Measurements from ENCODE around the gene DMWD. TPM values are rescaled to one million over a fixed set of nuclear protein-coding genes. Genes with fewer than 3 reads are reported as not detected.

Gene DMWD
- total RNA-seq, 1 experiment from 2014 or later, result 86.7 TPM

DNA sequence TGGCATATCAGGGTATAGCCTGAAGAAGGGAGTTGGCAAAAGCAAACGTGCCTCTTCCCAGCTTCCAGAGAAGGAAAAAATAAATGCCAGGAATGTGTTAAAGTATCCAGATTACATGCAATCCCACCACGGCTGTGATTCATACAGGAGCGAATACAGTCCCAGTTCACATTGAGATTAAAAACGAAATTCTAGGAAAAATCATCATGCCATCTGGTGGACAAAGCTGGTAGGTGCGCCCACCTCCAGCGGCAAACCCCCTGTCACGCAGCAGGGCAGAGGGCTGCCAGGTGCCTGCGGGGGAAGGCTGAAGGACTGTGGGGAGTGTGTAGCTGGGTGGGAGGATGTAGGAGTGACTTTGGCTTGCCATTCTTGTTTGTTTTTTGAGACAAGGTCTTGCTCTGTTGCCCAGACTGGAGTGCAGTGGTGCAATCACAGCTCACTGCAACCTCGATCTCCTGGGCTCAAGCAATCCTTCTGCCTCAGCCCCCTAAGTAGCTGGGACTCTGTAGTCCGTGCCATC, 6.4 kb upstream of the DMWD start:
- intact Hi-C loops (cut with micrococcal nuclease; ENCODE audit: unreplicated experiment), result no loop called here
- TF ChIP-seq, protein P1, sequence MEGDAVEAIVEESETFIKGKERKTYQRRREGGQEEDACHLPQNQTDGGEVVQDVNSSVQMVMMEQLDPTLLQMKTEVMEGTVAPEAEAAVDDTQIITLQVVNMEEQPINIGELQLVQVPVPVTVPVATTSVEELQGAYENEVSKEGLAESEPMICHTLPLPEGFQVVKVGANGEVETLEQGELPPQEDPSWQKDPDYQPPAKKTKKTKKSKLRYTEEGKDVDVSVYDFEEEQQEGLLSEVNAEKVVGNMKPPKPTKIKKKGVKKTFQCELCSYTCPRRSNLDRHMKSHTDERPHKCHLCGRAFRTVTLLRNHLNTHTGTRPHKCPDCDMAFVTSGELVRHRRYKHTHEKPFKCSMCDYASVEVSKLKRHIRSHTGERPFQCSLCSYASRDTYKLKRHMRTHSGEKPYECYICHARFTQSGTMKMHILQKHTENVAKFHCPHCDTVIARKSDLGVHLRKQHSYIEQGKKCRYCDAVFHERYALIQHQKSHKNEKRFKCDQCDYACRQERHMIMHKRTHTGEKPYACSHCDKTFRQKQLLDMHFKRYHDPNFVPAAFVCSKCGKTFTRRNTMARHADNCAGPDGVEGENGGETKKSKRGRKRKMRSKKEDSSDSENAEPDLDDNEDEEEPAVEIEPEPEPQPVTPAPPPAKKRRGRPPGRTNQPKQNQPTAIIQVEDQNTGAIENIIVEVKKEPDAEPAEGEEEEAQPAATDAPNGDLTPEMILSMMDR (conservative IDR thresholded peaks at IDR 0.05; ENCODE audit: low read depth, low read length), result peak; percentile 83
- TF ChIP-seq EZH2 (IDR thresholded peaks at IDR 0.05; ENCODE audit: borderline replicate concordance, low read depth, low read length, poor library complexity, severe bottlenecking), result no peak
- H3K9me3 ChIP-seq (ENCODE audit: low read depth, low read length, poor library complexity, severe bottlenecking), result no peaks in the 10 kb centered on the region
- no TSS peak for BruUV-seq (replicated peaks)
- CTCF ChIA-PET, result interaction anchor here (0.6 to 1.8 kb wide), 4 partner anchors 11 to 242 kb away, joined by 3 to 17 read pairs (median 8); partner anchors contain the start of gene SIX5
- peak; percentile 75 for DNase-seq (ENCODE audit: low spot score)
- H3K27me3 ChIP-seq (replicated peaks; ENCODE audit: insufficient read depth, low read depth, low read length, poor library complexity), result no peaks in the 10 kb centered on the region
- H3K27ac ChIP-seq (ENCODE audit: low read depth, low read length, poor library complexity, severe bottlenecking), result no peak overlapping the region
- H3K4me1 ChIP-seq (ENCODE audit: insufficient read depth, low read length, poor library complexity, severe bottlenecking), result peaks cover 4% of the 10 kb centered on the region
- H3K36me3 ChIP-seq (ENCODE audit: insufficient read depth, low read length, poor library complexity, severe bottlenecking), result no peaks in the 10 kb centered on the region
- H3K4me3 ChIP-seq (ENCODE audit: low read depth, low read length, poor library complexity, severe bottlenecking), result no peak overlapping the region
- POLR2A ChIA-PET (ENCODE audit: low non-redundant PET), result interaction anchor here (0.7 kb wide), 2 partner anchors 12 to 122 kb away, joined by 4 to 5 read pairs; no protein-coding TSS in a partner anchor

DNA sequence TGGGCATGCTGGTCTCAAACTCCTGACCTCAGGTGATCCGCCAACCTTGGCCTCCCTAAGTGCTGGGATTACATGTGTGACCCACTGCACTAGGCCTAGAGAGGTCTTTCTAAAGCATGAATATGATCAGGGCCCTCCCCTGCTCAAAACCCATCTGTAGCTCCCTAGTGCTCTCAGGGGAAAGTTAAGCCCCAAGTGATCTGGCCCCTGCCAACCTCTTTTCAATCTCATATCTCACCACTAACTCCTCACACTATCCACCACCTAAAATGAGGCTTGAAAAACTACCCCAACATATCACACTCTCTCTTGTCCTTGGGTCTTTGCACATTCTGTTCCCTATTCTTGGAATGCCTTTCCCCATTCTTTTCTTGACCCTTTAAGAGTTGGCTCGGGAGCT, 2.0 kb upstream of the DMWD start:
- Histone ChIP-seq H3K4me3 (ENCODE audit: low read depth, low read length, poor library complexity, severe bottlenecking) (no peak overlapping the region), H3K4me1 (ENCODE audit: insufficient read depth, low read length, poor library complexity, severe bottlenecking) (peaks cover 6% of the 10 kb centered on the region), H3K36me3 (ENCODE audit: insufficient read depth, low read length, poor library complexity, severe bottlenecking) (peaks cover 10% of the 10 kb centered on the region), H3K27ac (ENCODE audit: low read depth, low read length, poor library complexity, severe bottlenecking) (no peak overlapping the region), H3K9me3 (ENCODE audit: low read depth, low read length, poor library complexity, severe bottlenecking) (no peaks in the 10 kb centered on the region), H3K27me3 (replicated peaks; ENCODE audit: insufficient read depth, low read depth, low read length, poor library complexity) (no peaks in the 10 kb centered on the region)
- ChIA-PET CTCF (no interaction called here), POLR2A (ENCODE audit: low non-redundant PET) (no interaction called here)
- TF ChIP-seq, protein P1 (conservative IDR thresholded peaks at IDR 0.05; ENCODE audit: low read depth, low read length), result no peak
- no peak for TF ChIP-seq EZH2 (IDR thresholded peaks at IDR 0.05; ENCODE audit: borderline replicate concordance, low read depth, low read length, poor library complexity, severe bottlenecking)
- BruUV-seq (replicated peaks), result no TSS peak
- intact Hi-C loops (cut with micrococcal nuclease; ENCODE audit: unreplicated experiment), result no loop called here
- no peak for DNase-seq (ENCODE audit: low spot score)

DNA sequence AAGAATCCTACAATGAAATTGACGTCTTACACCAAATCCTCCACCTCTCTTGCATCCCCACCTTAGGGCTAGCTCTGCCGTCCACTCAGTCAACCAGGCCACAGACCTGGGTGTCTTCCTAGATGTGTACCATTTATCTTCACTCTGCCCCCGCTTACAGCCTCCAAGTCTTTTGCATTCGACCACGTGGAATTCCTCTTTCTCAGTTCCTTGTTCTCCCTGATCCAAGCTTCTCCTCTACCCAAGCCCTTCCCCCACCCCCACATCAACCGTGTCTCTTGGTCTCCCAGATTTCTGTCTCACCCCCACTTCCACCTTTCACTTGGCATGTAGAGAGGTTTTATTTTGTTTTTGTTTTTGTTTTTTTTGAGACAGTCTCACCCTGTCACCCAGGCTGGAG, 1.2 kb upstream of the DMWD start:
- TF ChIP-seq, protein P1 (conservative IDR thresholded peaks at IDR 0.05; ENCODE audit: low read depth, low read length), result no peak
- no peak for TF ChIP-seq EZH2 (IDR thresholded peaks at IDR 0.05; ENCODE audit: borderline replicate concordance, low read depth, low read length, poor library complexity, severe bottlenecking)

More for the DNA sequence above, 1.2 kb upstream of the DMWD start:
- intact Hi-C loops (cut with micrococcal nuclease; ENCODE audit: unreplicated experiment), result no loop called here
- H3K4me3 ChIP-seq (ENCODE audit: low read depth, low read length, poor library complexity, severe bottlenecking), result no peak overlapping the region
- DNase-seq (ENCODE audit: low spot score), result no peak
- ChIA-PET CTCF (interaction anchor here (1.4 kb wide), 1 partner anchor 23 kb away, joined by 17 read pairs; no protein-coding TSS in a partner anchor), POLR2A (ENCODE audit: low non-redundant PET) (no interaction called here)
- no TSS peak for BruUV-seq (replicated peaks)
- peaks cover 18% of the 10 kb centered on the region for H3K36me3 ChIP-seq (ENCODE audit: insufficient read depth, low read length, poor library complexity, severe bottlenecking)
- peak overlapping the region; percentile 1 for H3K27ac ChIP-seq (ENCODE audit: low read depth, low read length, poor library complexity, severe bottlenecking)
- H3K9me3 ChIP-seq (ENCODE audit: low read depth, low read length, poor library complexity, severe bottlenecking), result no peaks in the 10 kb centered on the region
- peaks cover 6% of the 10 kb centered on the region for H3K4me1 ChIP-seq (ENCODE audit: insufficient read depth, low read length, poor library complexity, severe bottlenecking)
- H3K27me3 ChIP-seq (replicated peaks; ENCODE audit: insufficient read depth, low read depth, low read length, poor library complexity), result no peaks in the 10 kb centered on the region

Measured in A673 (cell line).